ENCODE results near the gene LY86.

The LY86 gene

GRCh38 chr6:6619021-6619794 lies 30.7 kb downstream of the LY86 start:
- FAIRE-seq, result no peak
- no peak for DNase-seq (ENCODE audit: insufficient read length, low spot score)

GRCh38 chr6:6620766-6621425 lies 32.4 kb downstream of the LY86 start:
- DNase-seq (ENCODE audit: insufficient read length, low spot score) (no peak), FAIRE-seq (no peak)

GRCh38 chr6:6622501-6622900 lies 34.0 kb downstream of the LY86 start:
- no peak for FAIRE-seq
- DNase-seq (ENCODE audit: insufficient read length, low spot score), result no peak

- DNase-seq (ENCODE audit: insufficient read length, low spot score) (no peak), FAIRE-seq (no peak)
Observed at GRCh38 chr6:6623553-6623952, 35.0 kb downstream of the LY86 start.

GRCh38 chr6:6624269-6624990 lies 35.9 kb downstream of the LY86 start:
- DNase-seq (ENCODE audit: insufficient read length, low spot score) (no peak), FAIRE-seq (no peak)

GRCh38 chr6:6626187-6626586 lies 37.7 kb downstream of the LY86 start:
- FAIRE-seq (no peak), DNase-seq (ENCODE audit: insufficient read length, low spot score) (no peak)

GRCh38 chr6:6629402-6629801 lies 40.9 kb downstream of the LY86 start:
- FAIRE-seq (no peak), DNase-seq (ENCODE audit: insufficient read length, low spot score) (no peak)

GRCh38 chr6:6631053-6631452 lies 42.5 kb downstream of the LY86 start:
- DNase-seq (ENCODE audit: insufficient read length, low spot score), result no peak
- no peak for FAIRE-seq

GRCh38 chr6:6631534-6632276 lies 43.2 kb downstream of the LY86 start:
- FAIRE-seq (no peak), DNase-seq (ENCODE audit: insufficient read length, low spot score) (no peak)

- FAIRE-seq (peak; percentile 57), DNase-seq (ENCODE audit: insufficient read length, low spot score) (no peak)
Observed at GRCh38 chr6:6633898-6634734, 45.6 kb downstream of the LY86 start.

GRCh38 chr6:6634735-6635075 lies 46.2 kb downstream of the LY86 start:
- DNase-seq (ENCODE audit: insufficient read length, low spot score) (no peak), FAIRE-seq (no peak)

GRCh38 chr6:6635291-6635690 lies 46.8 kb downstream of the LY86 start:
- DNase-seq (ENCODE audit: insufficient read length, low spot score) (no peak), FAIRE-seq (peak; percentile 37)

GRCh38 chr6:6635869-6636268 lies 47.3 kb downstream of the LY86 start:
- FAIRE-seq (peak; percentile 92), DNase-seq (ENCODE audit: insufficient read length, low spot score) (no peak)

GRCh38 chr6:6639572-6639971 lies 51.1 kb downstream of the LY86 start:
- no peak for FAIRE-seq
- DNase-seq (ENCODE audit: insufficient read length, low spot score), result no peak

- no peak for FAIRE-seq
Observed at GRCh38 chr6:6640926-6641325, 52.4 kb downstream of the LY86 start.

GRCh38 chr6:6643398-6643797 lies 54.9 kb downstream of the LY86 start:
- FAIRE-seq, result peak; percentile 84
- no peak for DNase-seq (ENCODE audit: insufficient read length, low spot score)

More at GRCh38 chr6:6640926-6641325, 52.4 kb downstream of the LY86 start:
- DNase-seq (ENCODE audit: insufficient read length, low spot score), result no peak

GRCh38 chr6:6645261-6645917 lies 56.9 kb downstream of the LY86 start:
- FAIRE-seq, result no peak
- DNase-seq (ENCODE audit: insufficient read length, low spot score), result no peak

- DNase-seq (ENCODE audit: insufficient read length, low spot score), result no peak
- no peak for FAIRE-seq
Observed at GRCh38 chr6:6646384-6646783, 57.9 kb downstream of the LY86 start.

- DNase-seq (ENCODE audit: insufficient read length, low spot score), result no peak
- FAIRE-seq, result no peak
Observed at GRCh38 chr6:6646859-6647258, 58.3 kb downstream of the LY86 start.
